Bone marrow (tissue), 2 donors: ENCODE measurements around the gene CHRDL2.
A peak's percentile ranks its signal among the peaks of the same experiment; 100 is the strongest.

Experiments used
- DNase-seq, 2 donors: peaks; one replicate each; lab custom pipeline; 2025; lab: John Stamatoyannopoulos, UW

The CHRDL2 gene

DNA sequence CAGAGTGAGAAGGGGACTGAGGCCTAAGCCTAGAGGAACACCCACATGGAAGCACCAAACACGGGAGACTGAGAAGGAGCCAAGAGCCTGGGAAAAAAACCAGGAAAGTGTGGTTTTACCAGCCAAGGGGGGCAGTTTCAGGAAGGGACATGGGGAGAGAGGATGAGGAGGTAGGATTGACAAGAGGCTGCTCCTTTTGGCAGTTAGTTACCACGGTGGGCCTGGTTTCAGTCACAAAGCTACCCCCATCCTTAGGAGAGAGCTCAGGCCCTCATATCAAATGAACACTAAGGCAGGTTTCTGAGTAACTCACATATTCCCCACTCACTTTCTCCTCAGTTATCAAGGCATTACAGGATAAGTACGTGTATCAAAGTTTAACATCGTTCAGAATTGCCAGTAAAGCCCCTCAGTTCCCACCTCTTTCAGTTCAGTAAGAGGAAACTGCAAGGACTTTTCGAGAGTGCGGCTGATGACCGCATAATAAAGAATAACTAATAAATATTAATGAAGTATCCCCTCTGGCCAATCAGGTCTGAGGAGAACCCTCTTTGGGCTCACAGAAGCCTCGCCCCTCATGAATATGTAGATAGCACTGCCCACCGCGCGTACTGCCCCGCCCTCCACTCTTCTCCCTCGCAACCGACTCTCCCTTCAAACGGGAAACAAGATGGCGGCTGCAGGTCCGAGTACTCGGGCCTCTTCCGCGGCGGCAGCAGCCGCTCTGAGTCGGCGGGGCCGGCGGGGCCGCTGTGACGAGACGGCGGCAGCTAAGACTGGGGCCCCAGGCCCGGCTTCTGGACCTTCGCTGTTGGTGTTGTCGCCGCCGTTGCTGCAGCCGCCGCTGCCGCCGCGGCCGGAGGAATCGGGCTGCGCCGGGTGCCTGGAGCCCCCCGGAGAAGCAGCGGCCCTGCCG lies 17.2 kb upstream of the CHRDL2 start, which contains the start of gene RNF169:
Gene RNF169 (plus strand): TSS at position 639 of the 916 bp plus-strand sequence. CDS start 32 bp downstream, at position 671.
- DNase-seq: peak; percentile 60 to 93

- DNase-seq: no peak
Observed at GRCh38 chr11:74746868-74747267, 15.6 kb upstream of the CHRDL2 start.

DNA sequence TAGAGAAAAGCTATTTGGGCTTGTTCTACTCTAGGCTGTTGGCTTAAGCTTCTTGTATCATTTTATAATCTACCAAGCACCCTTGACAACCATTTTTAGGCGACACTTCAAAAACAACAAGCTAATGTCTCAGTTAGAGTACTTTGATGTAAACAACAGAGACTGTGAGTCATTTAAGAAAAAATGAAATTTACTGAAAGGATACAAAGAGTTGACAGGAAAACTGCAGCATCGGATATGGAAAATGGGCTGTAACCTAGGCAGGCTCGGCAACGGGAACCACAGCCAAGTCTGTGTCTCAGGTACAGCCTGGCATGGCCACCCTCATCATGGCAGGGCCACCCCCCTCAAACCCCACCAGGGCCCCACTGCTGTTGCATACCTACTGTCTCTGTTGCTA lies 13.1 kb upstream of the CHRDL2 start:
- DNase-seq: no peak

DNA sequence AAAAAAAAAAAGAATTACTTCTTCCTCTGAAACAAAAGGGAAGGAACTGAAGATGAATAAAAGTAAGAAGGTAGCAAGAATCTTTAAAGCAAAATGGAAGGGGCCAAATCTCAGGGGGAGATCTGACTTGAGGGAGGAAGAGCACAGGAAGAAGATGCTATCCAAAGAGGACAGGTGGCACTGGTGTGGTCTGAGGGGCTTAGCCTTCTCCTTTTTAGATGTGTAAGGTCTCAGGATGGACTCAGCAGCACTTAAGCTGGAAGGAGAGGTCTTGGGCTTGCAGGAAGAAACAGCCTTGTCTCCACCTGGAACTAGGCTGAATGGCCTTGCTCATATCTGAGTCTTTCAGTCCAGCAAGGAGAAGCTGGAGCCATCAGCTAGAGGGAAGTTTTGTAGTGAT lies 12.4 kb upstream of the CHRDL2 start:
- DNase-seq: no peak

- no peak for DNase-seq
Observed at GRCh38 chr11:74742070-74742469, 10.8 kb upstream of the CHRDL2 start.

GRCh38 chr11:74739546-74740270 lies 8.5 kb upstream of the CHRDL2 start:
- peak in 1 of 2 donors; percentile 58 for DNase-seq

- no peak for DNase-seq
Observed at GRCh38 chr11:74736031-74736430, 4.8 kb upstream of the CHRDL2 start.

DNA sequence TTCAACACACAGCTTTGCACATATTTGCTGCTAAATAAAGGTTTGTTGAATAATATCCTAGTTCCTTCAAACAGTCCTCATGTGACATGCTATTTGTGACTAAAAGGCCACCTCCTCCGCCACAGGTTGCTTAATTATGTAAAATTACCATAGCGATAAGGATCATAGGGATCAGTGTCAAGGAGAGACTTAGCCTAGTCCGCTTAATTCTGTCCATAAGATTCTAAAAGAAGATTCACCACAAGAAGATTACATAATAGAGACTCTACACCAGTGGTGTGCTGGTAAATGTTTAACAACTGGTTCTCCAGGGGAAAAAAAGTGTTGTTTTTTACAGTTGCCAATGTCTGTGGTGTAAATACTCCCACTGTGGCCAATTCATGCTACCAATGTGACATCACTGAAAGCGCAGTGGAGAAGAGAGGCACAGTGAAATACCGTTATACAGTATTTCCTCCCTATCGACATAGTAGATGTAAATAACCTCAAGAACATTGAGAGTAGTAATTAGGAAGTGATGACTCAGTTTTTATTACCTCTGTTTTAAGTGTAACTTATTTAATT lies 4.2 kb upstream of the CHRDL2 start:
- no peak for DNase-seq

- DNase-seq: no peak
Observed at GRCh38 chr11:74734559-74734925, 3.3 kb upstream of the CHRDL2 start.

GRCh38 chr11:74730571-74731260 lies 510 bp downstream of the CHRDL2 start:
- no peak for DNase-seq

DNA sequence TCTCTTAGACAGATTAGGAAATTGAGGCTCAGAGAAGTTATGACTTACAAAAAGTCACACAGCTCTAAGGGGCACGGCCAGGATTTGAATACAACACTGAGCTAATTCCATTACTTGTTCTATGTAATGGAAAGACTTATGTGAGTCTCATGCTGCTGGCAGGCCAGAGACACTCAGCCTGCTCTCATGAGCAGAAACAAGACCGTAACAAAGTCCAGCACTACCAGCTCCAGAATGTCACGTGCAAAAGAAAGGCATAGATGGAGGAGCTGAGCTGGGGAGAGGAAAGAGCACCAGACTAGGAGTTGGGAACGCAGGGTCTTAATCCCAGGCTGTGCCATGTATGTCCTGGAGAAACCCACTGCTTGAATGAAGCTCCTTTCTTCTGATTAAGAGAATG lies 1.8 kb downstream of the CHRDL2 start:
- DNase-seq: no peak

DNA sequence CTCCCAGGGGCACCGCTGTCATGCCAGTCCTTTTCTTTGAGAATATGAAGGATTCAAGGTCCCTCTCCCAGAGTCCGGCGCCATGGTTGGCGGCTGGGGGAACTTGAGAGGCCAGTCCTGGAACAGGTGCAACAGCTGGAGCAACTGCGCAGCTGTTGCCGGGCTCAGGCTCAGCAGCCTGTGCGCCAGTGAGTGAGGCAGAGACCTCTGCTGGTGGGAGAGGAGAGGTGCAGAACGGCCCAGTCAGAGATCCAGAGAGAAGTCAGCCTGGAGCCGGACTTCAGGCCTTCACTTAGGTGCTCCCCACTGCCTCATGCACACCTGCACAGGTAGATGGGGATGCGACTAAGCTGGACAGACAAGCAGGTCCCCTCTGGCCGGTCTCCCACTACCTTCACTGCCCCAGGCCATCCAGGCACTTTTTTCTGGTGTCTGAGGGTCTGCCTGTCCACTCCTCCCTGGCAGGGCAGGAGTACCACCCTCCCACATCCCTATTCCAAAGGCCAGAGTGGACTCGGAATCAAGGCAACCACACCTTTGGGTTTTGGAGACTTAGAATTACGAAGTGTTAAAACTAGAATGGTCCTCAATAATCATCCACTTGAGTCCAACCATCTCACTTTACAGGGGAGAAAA lies 4.6 kb downstream of the CHRDL2 start:
- peak in 1 of 2 donors; percentile 18 for DNase-seq

- no peak for DNase-seq
Observed at GRCh38 chr11:74725701-74726100, 5.5 kb downstream of the CHRDL2 start.

DNA sequence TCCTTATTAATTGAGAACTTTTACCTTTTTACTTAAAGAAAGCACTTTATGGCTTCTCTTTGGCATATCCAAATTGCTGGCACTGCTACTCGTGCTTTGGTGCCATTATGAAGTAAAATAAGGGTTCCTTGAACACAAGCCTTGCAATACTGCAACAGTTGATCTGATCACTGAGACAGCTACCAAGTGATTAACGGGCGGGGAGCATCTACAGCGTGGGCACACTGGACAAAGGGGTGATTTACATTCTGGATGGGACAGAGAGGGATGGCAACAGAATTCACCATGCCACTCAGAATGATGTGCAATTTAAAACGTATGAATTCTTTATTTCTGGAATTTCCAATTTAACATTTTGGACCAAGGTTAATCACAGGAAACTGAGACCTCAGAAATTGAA lies 7.7 kb downstream of the CHRDL2 start:
- no peak for DNase-seq

GRCh38 chr11:74721479-74721835 lies 9.8 kb downstream of the CHRDL2 start:
- no peak for DNase-seq

GRCh38 chr11:74720596-74721478 lies 10.4 kb downstream of the CHRDL2 start:
- no peak for DNase-seq

DNA sequence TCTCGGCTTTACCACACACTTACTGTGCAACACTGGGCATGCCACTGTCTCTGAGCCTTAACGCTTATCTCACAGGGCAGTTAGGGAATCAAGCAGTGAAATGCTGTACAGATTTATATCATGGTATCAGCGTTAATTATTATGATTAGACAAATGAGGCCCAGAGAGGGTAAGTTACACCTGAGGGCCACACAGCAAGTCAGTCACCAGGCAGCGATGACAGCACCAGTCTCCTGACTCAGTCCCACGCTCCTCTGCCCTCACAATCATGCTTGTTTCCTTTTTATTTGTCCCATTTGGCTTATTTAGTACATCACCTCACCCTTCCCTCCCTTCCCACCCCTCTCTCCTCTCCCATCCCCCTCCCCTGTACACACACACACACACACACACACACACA lies 12.2 kb downstream of the CHRDL2 start:
- DNase-seq: no peak

DNA sequence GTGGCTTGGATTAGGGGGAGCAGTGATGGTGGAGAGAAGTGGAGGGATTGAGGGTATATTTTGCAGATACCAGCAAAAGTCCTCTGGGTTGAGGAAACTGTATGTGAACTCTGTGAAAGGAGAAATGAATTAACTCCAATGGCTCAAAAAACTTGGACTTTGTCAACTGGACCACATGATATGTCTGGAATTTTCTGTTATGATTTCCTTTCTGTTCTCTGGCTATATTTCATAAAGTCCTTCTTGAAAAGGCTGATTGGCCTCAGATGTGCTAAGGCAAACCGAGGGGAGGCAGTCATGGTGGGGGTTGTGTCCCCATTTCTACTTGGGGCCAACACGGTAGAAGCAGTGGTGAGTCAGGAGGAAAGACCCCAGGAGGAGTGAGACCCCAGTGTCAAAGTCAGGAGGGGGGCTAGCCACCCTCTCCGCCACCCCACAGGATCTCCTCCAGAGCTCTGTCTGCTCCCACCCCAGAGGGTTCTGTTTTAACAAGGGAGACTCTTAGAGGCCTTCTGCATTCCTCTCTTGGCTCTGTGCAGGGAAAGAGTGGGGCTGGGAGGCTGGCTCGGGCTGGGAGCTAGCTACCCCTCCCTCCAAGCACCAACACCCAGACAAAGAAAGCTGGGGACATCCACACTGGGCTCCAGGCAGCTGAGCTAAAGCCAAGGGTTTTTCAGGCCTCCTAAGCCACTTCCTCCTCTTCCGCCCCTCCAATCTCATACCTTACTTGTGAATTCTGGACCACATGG lies 13.8 kb downstream of the CHRDL2 start:
- DNase-seq: no peak

DNA sequence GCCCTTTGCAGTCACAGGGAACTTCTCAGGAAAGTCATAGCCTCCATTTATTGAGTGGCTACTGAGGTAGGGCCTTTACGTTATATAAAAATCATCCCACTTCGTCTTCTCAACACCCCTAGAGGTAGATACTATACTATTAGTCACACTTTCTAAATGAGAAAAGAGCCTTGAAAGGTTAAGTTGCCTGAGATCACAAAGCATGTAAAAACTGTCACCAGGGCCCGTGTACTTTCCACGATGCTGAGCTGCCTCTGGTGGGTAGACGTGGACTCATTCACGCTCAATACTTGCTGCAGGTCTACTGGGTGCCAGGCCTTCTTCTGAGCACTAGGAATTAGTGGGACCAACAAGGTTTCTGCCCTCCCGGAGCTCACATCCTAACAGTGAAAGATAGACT lies 16.3 kb downstream of the CHRDL2 start:
- no peak for DNase-seq

- no peak for DNase-seq
Observed at GRCh38 chr11:74713686-74714085, 17.5 kb downstream of the CHRDL2 start.
